ENCODE results near the gene LHX6.

The LHX6 gene

DNA sequence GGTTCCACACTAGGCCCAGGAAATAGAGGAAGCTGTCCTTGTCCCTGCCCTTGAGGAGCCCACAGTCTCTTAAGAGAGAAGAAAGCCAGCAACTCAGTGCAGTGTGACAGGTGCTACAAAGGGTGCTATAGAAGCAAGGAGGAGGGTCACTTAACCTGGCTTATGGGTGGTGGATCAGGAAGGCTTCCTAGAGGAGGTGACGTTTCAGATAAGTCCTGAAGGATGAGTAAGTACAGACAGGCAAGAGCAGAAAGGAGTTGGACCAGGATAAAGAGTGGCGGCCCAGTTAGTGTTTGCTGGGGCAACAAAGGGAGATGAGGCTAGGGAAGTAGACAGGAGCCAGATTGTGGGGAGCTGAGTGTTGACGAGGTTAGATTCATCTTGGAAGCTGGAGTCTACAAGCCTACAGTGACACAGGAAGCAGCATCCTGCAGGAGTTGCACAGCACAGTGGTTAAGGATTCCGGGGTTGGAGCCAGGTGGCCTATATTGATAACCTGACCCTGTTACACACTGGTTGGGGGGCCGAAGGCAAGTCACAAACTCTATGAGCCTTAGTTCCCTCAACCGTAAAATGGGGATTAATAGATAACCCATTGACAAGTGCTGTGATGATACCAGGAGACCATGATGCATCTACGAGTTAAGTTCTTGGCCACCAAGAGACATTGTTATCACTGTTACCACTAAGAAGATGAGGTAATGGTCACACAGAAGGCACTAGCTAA, 5.4 kb upstream of the LHX6 start:
- peak; percentile 19 for DNase-seq

DNA sequence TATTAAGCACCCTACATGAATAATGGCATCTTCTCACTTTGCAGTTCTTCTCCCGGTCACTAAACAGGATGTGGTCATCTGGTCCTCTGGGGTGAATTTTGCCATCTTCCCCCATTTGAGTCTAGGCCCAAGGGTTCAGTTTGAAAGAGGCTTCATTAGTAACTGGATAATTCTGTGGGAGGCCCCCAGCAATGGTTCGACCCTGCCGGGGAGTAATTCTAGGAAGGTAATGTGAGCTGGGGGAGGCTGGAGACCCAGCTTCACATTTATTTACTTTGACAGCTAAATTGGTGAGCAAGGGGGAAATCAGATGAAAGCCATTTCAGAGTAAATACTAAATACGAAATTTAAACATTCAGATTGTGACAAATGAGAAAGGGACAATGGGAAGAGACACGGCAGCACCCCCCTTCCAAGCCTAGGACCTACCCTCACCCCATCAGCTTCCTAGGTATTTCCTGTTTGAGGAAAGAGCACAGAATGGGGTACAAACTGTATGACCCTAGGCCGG, 4.1 kb upstream of the LHX6 start:
- no peak for DNase-seq

DNA sequence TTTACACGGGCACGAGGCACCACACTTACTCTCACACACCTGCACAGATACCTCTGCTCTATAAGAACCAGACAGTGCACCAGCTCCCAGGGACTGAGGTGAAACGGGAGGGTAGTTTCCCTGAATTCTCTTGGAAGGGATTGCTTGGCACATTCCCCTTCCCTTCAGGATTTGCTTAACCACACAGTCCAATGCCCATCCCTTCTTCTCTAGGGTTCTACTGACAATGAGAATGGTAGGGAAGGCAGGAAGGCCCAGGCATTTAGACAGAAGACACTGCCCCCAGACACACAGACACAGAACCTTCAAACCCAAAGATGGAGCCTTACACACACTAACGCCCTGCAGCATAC, 704 bp upstream of the LHX6 start:
- DNase-seq = no peak

DNA sequence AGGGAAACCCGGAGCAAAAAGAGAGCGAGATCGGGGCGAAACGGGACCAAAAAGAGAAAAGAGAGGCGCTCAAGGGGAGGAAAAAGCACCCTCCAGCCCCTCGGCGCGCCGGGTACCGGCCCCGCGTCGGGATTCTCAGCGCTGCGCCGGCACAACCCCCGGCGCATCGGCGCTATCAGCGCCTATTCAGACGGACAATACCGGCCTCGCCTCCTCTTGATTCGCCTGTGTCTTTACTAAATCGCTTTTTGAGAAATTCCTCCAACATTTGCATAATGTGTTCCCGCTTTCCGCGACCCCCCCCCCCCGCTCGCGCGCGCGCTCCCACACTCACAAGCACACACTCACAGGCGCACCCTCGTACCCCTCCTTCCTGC, 578 bp downstream of the LHX6 start:
- no peak for DNase-seq

DNA sequence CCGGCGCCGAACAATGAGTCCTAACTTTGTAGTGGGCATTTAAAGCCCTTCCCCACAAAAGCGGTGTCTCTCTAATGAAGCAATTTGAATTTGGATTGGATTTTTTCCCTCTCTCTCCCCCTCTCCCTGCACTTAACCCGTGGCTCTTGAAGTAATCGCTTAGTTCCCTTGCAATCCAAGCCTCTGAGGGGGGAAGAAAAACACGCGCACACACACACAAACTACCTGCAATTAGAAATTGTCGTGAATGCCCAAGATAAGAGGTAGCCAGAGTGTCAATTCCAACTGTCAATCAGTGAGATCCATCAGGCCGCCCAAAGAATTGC, 1.2 kb downstream of the LHX6 start:
- no peak for DNase-seq

DNA sequence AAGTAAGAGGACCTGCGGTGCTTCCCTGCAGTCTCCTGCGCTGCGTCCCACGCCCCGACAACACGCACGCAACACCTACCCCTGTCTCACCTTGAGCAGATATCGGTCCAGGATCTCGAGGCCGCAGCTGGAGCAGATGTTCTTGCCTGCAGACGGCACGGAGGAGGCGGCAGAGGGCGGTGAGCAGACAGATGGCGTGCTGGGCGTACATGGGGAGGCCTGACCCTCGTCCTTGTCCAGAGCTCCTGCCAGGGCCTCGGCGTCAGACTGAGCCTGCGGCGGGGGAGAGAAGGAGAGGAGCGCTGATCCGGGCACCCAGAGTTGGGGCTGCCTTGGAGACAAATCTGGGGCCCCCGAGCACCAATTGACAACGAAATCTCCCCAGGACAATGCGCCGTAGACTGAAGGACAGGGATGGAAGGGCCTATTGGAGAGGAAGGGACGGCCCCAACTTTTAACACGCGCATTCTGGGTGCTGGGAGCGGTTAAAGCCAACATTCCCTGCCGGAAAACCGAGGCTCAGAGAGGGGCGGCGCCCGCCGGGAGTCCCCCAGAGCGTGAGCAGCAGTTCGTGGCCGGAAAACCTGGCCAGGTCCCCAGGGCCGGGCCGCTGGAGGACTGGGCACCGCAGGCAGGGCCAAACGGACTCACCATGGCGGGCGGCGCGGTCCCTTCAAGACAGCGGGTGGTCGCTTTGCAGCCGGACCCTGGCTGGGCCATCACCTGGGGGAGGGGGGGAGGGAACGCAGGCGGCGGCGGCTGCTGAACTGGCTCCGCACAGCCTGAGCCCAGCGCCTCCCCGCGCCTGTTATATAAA, 1.8 kb downstream of the LHX6 start:
- no peak for DNase-seq

DNA sequence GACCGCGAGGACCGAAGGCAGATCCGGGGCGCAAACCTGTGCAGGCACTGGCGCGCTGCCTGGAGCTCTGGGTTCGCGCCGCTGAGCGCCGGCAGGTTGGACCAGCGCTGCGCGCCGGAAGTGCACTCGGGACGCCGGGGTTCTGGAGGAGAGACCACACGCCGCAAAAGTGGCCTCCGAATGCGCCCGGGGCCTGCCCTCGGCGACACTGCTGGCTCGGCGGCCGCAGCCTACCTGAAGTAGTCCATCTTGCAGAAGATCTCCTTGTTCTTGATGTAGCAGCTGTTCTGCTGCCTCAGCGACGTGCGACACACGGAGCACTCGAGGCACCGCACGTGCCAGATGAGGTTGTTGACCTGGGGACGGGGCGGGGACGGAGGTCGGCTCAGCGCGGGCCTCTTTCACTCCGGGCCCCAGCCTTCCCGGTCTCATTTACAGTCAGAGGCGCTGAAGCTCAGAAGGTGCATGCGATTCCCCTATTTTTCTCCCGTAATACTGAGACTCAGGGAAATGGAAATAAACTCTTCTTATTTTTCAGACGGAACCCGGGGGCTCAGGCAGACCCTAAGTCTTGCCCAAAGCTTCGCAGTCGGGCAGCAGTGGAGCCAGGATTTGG, 2.5 kb downstream of the LHX6 start:
- DNase-seq = no peak

DNA sequence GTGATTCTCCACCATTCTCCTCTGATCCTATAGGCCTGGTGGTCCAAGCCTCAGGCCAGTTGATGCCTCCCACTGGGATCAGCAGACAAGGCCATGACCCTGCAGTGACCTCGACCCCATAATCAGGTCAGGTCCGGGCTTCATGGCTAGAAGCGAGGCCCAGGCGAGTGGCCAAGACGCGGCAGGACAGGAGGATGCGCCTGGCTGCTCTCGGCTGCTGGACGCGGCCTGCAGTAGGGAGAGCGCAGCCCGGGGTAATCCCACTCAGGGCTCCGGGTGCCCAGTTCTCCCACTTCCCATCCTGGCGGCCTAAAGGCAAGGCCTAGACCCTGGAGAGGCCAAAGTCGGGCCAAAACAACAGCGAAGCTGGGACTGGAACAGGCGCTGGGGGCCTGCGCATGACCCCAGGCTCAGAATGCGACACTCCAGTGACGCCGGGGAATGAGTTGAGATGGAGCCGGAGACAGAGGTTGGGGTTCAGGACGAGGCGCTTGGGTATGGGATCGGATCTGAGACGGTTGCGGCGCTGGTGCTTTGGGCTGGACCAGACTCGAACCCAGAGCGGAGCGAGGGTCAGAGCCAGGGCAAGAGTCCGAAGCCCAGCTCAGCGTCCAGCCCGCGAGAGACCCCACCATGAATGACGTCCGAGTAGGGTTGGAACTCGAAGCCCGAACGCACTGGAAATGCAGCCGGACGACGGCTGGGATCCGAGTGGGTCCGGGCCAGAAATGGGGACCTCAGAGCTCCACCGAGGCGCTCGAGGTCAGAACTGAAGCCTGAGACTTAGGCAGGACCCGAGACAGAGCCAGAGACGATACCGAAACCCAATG, 3.2 kb downstream of the LHX6 start:
- DNase-seq = no peak

DNA sequence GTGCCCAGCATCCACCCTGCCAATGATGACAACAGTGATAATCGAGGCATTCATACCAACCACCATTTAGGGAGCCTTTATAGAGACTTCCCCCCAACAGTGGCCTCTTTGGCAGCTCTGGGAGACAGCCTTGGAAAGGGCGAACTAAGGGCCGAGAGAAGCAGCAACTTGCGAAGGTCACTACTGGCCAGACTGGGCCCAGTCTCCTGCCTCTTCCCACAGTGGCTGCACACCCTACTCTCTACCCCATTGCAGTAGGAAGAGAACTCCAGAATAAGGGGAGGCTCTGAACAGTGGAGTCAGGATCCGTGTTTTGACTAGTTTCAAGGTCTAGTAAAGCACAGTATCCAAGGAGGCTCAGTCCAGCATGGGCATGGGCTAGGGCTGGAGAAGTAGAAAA, 5.3 kb downstream of the LHX6 start:
- no peak for DNase-seq

DNA sequence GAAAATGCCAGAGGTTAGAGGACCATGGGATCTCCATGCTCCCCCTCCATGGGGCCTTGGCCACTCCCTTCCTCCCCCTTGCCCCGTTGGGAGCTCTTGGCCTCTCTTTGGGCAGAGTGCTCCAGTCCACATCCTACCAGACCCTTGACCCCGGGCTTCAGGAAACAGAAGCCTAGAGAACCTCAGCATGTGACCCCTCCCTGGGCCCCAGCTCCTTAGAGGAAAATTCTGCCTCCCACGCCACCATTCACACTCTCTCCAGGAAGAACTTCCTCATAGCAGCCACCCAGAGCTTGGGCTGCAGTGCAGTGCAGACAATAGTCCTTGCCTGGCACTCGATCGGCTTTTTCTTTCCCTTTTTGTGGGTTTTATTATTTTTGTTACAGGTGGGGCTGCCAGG, 6.0 kb downstream of the LHX6 start:
- DNase-seq = peak; percentile 13

DNA sequence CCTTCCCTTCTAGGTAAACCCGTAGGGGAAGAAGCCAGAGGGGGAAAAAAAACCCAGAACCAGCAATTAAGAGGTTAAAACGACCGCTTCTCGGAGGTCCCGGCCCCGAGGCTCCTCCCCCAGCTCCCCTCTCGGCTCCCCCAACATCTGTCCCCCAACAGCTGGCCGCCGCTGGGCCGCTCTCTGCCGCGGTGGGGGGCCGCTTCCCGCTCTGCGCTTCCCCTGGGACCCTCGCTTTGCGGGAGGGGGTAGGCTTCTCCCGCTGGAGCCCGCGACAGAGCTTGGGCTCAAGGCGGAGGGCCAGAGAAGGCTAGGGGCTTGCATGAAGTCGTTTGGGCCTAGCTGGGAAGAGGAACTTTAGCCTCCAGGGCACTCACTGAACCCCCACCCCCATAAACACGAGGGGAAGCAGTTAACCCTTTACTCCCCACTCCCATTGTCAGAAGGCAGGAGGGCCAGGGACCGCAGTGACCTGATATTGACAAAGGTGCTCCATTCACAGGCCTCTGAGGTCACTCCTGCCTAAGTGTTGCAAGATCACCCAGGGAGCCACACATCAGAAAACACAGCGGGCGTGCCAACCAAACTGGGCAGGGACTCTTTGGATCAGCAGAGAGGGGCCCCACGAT, 7.5 kb downstream of the LHX6 start:
- no peak for DNase-seq

DNA sequence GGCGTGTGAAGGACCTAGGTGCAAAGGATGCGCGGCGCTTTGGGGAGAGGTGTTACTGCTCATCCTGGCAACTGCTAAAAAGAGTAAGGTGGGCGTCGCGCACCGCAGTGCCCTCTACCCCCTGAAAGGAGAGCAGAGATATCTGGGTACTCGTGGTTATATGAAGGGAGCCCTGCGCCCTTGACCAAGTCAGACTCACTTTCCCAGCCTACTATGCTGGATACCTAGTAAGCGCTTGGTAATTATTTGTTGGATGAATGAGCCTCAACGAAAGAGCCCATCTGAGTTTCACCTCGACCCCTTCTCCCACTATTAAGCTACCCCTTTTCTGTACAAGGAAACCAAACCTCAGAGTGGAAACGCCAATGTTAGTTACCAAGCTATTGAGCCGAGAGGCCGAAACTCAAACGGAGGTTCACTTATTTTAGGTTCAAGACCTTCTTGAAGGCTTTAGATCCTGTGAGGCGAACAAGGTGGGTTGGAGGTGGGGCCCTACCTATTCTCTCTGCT, 8.0 kb downstream of the LHX6 start:
- no peak for DNase-seq

DNA sequence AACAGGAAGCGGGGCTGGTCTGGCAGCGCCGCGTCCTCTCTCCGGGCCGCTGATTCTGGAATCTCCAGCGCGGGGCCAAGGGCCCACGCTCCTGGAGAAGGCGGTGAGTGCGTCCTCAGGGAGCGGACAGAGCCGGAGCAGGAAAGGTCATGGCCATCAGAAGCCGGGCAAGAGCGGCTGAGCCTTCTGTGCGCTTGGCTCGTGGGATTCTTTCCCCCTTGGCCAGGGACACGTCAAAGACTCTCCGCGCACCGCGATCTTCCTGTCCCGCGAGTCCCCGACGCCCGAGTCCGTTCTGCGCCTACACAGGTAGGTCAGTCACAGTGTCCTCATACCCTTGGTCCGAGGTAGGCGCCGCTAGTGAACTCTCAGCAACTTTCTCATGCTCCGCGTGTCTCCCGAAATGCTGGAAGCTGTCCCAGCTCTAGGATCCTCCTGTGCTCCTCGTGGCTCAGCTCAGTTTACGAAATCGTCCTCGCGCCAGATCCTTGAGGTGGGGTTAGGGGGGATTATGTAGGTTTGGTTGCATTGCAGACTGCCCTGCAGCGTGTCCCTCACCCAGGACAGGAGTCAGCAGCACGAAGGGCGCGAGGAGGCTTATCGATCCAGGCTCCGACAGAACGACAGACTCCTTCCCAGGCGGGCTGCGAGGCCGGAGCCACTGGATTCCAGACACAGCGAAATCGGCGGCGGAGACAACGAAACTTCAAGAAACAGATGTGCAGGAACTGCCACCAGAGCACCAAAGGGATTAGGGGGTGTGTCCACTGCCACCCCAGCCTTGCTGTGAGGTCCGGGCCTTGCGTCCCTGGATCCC, 8.7 kb downstream of the LHX6 start:
- no peak for DNase-seq

DNA sequence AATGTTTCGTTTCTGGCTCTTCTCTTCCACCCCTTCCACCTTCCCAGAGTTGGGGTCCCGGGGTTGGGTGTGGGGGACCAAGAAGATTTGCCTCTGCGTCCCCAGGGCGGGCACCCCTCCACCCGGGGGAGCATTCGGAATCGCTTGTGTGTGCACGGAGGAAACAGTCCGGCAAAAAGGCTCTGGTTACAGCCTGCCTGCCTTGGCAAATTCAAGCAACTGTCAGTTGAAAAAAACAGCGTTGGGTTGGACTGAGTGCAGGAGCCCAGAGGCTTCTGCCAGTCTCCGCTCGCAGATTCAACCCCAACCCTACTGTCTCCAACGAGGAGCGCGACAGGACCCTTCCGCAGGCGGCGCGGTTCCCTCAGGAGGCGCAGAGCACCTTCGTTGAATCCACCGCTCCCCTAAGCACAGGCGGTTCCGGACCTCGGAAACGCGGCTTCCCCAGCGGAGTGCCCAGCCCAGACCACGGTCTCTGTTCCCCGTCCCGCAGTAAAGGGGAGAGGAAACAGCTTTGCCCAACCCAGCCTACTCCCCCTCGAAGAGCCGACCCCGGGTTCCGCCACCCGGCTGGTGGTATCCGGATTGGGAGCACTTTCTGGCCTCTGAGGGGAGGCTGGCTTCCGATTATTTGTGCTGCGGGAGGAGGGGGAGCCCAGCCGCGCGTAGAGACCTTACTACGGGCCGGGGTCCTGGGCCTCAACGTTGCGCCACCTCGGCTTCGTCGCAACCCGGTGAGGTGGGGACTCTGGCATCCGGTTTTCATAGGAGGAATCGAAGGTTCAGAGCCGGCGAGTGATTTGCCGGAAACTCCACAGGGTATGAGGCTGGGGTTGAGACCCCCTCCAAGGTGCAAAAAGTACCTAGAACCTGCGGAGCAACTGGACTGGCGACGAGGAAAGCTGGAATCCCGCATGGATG, 9.6 kb downstream of the LHX6 start:
- no peak for DNase-seq

DNA sequence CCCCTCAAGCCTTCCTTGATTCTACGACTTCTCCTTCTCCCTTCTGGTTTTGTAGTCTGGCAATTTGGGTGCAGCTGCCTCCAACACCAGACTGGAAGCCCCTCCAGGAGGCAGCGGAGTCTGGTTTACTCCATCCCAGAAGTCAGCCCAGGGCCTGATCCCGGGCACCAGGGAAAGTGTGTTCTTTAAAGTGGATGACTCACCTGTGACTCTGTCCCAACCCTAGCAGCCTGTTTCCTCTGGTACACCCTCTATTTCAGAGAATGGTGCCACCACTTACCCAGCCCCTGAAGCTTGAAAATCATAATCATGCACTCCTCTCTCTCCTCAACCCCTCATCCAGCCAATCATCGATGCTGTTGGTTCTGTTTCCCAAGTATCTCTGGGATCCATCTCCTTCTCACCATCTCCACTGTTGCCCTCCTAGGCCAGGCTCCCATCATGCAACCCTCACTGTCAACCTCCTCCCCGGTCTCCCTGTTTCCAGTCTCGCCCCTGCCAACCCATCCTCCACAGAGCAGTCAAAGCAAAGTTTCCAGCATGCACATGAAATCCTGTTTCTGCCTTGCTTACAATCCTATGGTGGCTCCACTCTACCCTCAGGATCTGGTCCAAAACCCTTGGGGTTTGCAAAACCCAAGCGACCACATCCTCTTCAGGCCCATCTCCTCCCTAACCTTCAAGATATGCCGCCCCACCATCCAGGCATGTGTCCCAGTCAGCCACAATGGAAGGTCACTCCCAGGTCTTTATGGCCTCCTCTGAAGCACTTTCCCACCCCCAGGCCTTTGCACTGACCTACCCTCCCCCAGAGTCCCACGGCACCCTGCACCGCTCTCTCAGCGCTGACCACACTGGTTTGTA, 10.5 kb downstream of the LHX6 start:
- no peak for DNase-seq

DNA sequence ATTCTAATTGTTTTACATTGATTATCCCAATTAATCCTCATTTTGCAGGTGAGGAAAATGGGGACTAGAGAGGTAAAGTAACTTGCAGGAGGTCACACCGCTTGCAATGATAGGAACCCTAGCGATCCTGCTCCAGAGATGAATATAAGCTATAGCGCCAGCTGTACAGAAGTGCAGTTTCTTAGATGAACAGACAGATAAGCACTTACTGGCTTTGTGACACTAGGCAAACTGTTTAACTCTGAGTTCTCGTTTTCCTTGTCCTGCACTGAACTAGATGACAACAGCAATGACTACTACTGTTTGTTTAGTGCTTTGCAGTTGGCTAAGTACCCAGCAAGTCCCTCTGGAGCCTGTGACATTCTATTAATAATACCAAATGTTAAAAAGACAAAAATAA, 11.1 kb downstream of the LHX6 start:
- peak; percentile 56 for DNase-seq

DNA sequence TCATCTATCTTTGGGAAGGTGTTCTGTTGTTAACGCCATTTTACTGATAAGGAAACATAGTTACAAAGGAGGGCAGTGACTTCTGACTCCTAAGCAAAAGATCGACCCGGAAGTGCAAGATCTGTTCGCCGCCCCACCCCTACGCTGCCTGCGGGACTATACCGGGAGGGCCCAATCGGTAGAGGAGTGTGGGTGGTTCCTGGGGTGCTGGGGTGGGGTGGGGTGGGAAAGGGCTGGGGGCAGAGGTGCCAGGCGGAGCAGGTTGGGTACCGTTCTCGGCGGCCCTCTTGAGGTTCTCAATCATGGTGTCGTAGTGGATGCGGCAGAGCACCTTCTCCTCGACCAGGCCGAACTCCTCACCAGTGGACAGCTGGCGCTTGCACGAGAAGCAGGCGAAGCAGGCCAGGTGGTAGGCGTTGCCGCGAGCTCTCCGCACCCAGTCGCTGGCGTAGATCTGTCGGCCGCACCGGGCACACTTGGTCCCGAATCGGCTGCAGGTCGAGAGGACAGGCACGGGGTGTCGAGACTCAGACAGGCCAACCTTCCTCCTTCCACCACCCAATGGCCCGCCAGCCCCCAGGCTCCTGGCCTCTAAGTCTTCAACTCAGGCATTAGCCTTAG, 11.8 kb downstream of the LHX6 start:
- no peak for DNase-seq

DNA sequence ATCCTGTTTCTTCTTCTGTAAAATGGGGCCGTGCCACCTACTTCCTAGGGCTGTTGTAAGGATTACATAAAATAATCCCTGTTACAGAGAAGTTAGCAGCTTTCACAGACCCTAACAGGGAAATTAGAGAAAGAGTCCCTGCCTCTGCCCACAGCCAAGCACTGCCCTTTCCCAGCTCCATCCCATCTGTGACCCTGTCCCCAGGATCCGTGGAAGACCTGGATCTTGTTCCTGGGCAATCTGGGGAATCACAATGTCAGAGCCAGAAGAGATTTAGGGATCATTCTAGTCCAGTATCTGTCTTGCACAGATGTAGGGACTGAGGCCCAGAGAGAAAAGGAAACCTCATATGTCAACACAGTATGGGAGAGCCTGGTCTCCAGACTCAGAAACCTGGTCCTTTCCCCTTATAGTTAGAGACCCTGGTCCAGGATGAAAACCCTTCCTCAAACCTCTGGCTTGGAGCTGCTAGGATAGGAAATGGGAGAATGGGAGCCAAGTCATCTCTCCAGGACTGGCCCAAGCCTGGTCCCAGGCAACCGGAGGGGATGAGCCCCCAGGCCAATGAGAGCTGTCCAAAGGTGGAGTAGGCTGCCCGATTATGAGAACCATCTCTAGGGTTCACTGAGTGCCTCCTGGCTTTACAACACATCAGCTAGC, 12.5 kb downstream of the LHX6 start:
- DNase-seq = no peak

DNA sequence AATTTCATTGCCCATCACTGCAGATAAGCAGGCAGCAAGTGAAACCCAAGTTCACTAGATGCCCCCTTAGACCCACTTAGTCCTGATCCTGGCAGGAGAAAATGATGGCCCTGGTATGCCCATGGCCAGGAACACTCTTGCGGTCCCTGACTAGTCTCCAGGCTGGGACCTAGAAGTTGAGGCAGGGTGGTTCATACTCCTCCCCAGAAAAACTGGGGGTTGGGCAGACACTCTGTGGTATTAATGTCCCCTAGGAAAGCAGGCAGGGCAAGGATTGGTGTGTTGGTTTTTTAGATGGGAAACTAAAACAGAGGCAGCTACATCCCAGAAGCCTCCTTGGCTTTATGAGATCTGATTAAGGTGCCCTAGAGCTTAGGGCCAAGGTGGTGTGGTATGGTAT, 13.1 kb downstream of the LHX6 start:
- no peak for DNase-seq
